ENCODE results near the gene SMCO1.

GRCh38 chr3:196499061-196499460, 16.1 kb downstream of the SMCO1 start:
- TF ChIP-seq, protein P1, sequence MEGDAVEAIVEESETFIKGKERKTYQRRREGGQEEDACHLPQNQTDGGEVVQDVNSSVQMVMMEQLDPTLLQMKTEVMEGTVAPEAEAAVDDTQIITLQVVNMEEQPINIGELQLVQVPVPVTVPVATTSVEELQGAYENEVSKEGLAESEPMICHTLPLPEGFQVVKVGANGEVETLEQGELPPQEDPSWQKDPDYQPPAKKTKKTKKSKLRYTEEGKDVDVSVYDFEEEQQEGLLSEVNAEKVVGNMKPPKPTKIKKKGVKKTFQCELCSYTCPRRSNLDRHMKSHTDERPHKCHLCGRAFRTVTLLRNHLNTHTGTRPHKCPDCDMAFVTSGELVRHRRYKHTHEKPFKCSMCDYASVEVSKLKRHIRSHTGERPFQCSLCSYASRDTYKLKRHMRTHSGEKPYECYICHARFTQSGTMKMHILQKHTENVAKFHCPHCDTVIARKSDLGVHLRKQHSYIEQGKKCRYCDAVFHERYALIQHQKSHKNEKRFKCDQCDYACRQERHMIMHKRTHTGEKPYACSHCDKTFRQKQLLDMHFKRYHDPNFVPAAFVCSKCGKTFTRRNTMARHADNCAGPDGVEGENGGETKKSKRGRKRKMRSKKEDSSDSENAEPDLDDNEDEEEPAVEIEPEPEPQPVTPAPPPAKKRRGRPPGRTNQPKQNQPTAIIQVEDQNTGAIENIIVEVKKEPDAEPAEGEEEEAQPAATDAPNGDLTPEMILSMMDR (IDR thresholded peaks at IDR 0.05 in 4 of 5, conservative IDR thresholded peaks at IDR 0.05 in 1 of 5), result no peak
- TF ChIP-seq POLR2A (IDR thresholded peaks at IDR 0.05), result no peak
